Smooth muscle cell (in vitro differentiated cells): Measurements from ENCODE around the gene ABI2. TPM values are rescaled to one million over a fixed set of nuclear protein-coding genes. Genes with fewer than 3 reads are reported as not detected.
"Not testable (repeated sequence)": the region's sequence is repeated elsewhere in the genome, so short reads cannot be mapped to it uniquely, and the experiment has no call there.

Experiments
- DNase-seq: peaks from one replicate; lab custom pipeline; 2025; ENCODE audit not compliant: unreplicated experiment; lab: John Stamatoyannopoulos, UW
- H2AFZ ChIP-seq: fragments of 200-600 bp; sonication (generic); 2 replicates; pipeline ENCODE4 v1.6.0; 2016; ENCODE audit warnings: antibody characterized with exemption, low read depth, mild to moderate bottlenecking
- H3F3A ChIP-seq: fragments of 200-600 bp; sonication (generic); 2 replicates; pipeline ENCODE4 v1.6.0; 2017; ENCODE audit warnings: antibody characterized with exemption, low read depth
- H3K27ac ChIP-seq: fragments of 200-600 bp; sonication (generic); 2 replicates; pipeline ENCODE4 v1.5.1; 2016; ENCODE audit warnings: low read depth, mild to moderate bottlenecking
- H3K27me3 ChIP-seq: fragments of 200-600 bp; sonication (generic); 2 replicates; pipeline ENCODE4 v1.6.1; 2016; ENCODE audit warnings: low read depth, mild to moderate bottlenecking
- H3K36me3 ChIP-seq: fragments of 200-600 bp; sonication (generic); 2 replicates; pipeline ENCODE4 v1.5.1; 2016; ENCODE audit warnings: low read depth
- H3K4me1 ChIP-seq: fragments of 200-600 bp; sonication (generic); 2 replicates; pipeline ENCODE4 v1.5.1; 2016; ENCODE audit warnings: low read depth
- H3K4me2 ChIP-seq: fragments of 200-600 bp; sonication (generic); 2 replicates; pipeline ENCODE4 v1.6.0; 2016; ENCODE audit warnings: mild to moderate bottlenecking
- H3K4me3 ChIP-seq: fragments of 200-600 bp; sonication (generic); 2 replicates; pipeline ENCODE4 v1.5.1; 2016; ENCODE audit warnings: mild to moderate bottlenecking
- H3K79me2 ChIP-seq: fragments of 200-600 bp; sonication (generic); 2 replicates; pipeline ENCODE4 v1.6.0; 2016; ENCODE audit warnings: low read depth, mild to moderate bottlenecking
- H3K9ac ChIP-seq: fragments of 200-600 bp; sonication (generic); 2 replicates; pipeline ENCODE4 v1.6.0; 2016; ENCODE audit warnings: low read depth
- H3K9me3 ChIP-seq: fragments of 200-600 bp; sonication (generic); replicated peaks from 2 replicates; pipeline ENCODE4 v1.5.1; 2016; ENCODE audit warnings: low read depth
- H4K20me1 ChIP-seq: fragments of 200-600 bp; sonication (generic); 2 replicates; pipeline ENCODE4 v1.6.0; 2016; ENCODE audit warnings: low read depth
- CTCF ChIP-seq: fragments of 200-600 bp; sonication (generic); IDR thresholded peaks from 2 replicates; pipeline ENCODE4 v1.5.1; 2017; ENCODE audit warnings: borderline replicate concordance, mild to moderate bottlenecking, antibody characterized with exemption; ENCODE audit not compliant: insufficient read depth, poor library complexity, severe bottlenecking
- WGBS: methylation state at CpG from one replicate; pipeline ENCODE4 v1.1.7; 2016; ENCODE audit warnings: low lambda C conversion rate; 5-methylcytosine and 5-hydroxymethylcytosine counted together
- polyA plus RNA-seq: library from polyadenylated mRNA; unstranded; fragments of >200 nt; fragmentation: Nextera tagmentation; extraction: Ambion mirVana; gene quantifications from 2 replicates; pipeline ENCODE4 v1.2.1, GENCODE V29; 2016
- total RNA-seq: library from RNA; depleted of rRNA; stranded (reverse); fragments of >200 nt; gene quantifications from 2 replicates; pipeline ENCODE4 v1.2.3, GENCODE V29; 2014

Gene ABI2
- total and polyA plus RNA-seq, 2 experiments from 2014 or later: 25.5 to 34.2 TPM

- H3K27me3 ChIP-seq: no peaks in the 10 kb centered on the region
- peaks cover 73% of the 10 kb centered on the region for H3K79me2 ChIP-seq
- H3K4me1 ChIP-seq: no peaks in the 10 kb centered on the region
- H2AFZ ChIP-seq: no peak overlapping the region
- H3K9me3 ChIP-seq: no peaks in the 10 kb centered on the region
- H3K9ac ChIP-seq: no peak overlapping the region
- no peaks in the 10 kb centered on the region for H3F3A ChIP-seq
- WGBS: 87% methylated on average over 6 of the region's 6 CpGs
- no peaks in the 10 kb centered on the region for H3K36me3 ChIP-seq
- no peak for TF ChIP-seq CTCF
- peaks cover 71% of the 10 kb centered on the region for H4K20me1 ChIP-seq
- no peak overlapping the region for H3K27ac ChIP-seq
- H3K4me2 ChIP-seq: no peak overlapping the region
- no peak overlapping the region for H3K4me3 ChIP-seq
- DNase-seq: no peak
Observed at GRCh38 chr2:203340791-203341487, 12.7 kb downstream of the ABI2 start.

- no peak for DNase-seq
- Histone ChIP-seq H3K4me2 (no peak overlapping the region), H3K79me2 (peaks cover 68% of the 10 kb centered on the region), H3K27me3 (no peaks in the 10 kb centered on the region), H3K9ac (no peak overlapping the region), H3K27ac (no peak overlapping the region), H3K4me1 (no peaks in the 10 kb centered on the region), H3K36me3 (no peaks in the 10 kb centered on the region), H3F3A (no peaks in the 10 kb centered on the region), H3K4me3 (no peak overlapping the region), H3K9me3 (no peaks in the 10 kb centered on the region), H4K20me1 (peaks cover 68% of the 10 kb centered on the region), H2AFZ (no peak overlapping the region)
- TF ChIP-seq CTCF: no peak
- WGBS: 88% methylated on average over 2 of the region's 2 CpGs
Observed at GRCh38 chr2:203341741-203342310, 13.6 kb downstream of the ABI2 start.

- H3F3A ChIP-seq, H3K9me3 ChIP-seq, H3K36me3 ChIP-seq, H2AFZ ChIP-seq, H3K27me3 ChIP-seq, H3K4me3 ChIP-seq, H3K4me1 ChIP-seq, H3K27ac ChIP-seq, H3K4me2 ChIP-seq, DNase-seq, H3K9ac ChIP-seq: not testable (repeated sequence)
- WGBS: 98% methylated on average over 4 of the region's 4 CpGs
- H4K20me1 ChIP-seq: peaks cover 69% of the 10 kb centered on the region
- peaks cover 67% of the 10 kb centered on the region for H3K79me2 ChIP-seq
Observed at GRCh38 chr2:203342374-203342773, 14.2 kb downstream of the ABI2 start.

- H3K36me3 ChIP-seq: no peaks in the 10 kb centered on the region
- no peaks in the 10 kb centered on the region for H3F3A ChIP-seq
- DNase-seq: no peak
- no peak overlapping the region for H2AFZ ChIP-seq
- H3K4me2 ChIP-seq: no peak overlapping the region
- H4K20me1 ChIP-seq: peaks cover 73% of the 10 kb centered on the region
- H3K4me1 ChIP-seq: no peaks in the 10 kb centered on the region
- no peak overlapping the region for H3K4me3 ChIP-seq
- H3K27ac ChIP-seq: no peak overlapping the region
- no peaks in the 10 kb centered on the region for H3K9me3 ChIP-seq
- no peak for TF ChIP-seq CTCF
- H3K27me3 ChIP-seq: no peaks in the 10 kb centered on the region
- peaks cover 77% of the 10 kb centered on the region for H3K79me2 ChIP-seq
- WGBS: 94% methylated on average over 12 of the region's 12 CpGs
- H3K9ac ChIP-seq: no peak overlapping the region
Observed at GRCh38 chr2:203344667-203345066, 16.5 kb downstream of the ABI2 start.
